Tibial nerve (tissue), 4 donors: ENCODE measurements around the gene PDXP. TPM values are rescaled to one million over a fixed set of nuclear protein-coding genes. Genes with fewer than 3 reads are reported as not detected.

ENCODE experiments used
- DNase-seq, 2 donors: peaks; one replicate each; pipeline ENCODE4 v3.0.0-alpha.2; 2019; ENCODE audit warnings: low spot score in 2 of 2
- H3K27ac ChIP-seq, 4 donors: fragments of 200-600 bp; sonication (generic) in 3 of 4; one replicate each; pipeline ENCODE4 v1.5.1; 2017 to 2019; ENCODE audit warnings: mild to moderate bottlenecking in 1 of 4
- H3K27me3 ChIP-seq, 2 donors: fragments of 200-600 bp; sonication (generic) in 1 of 2; one replicate each; pipeline versions ENCODE4 v1.5.1 to v1.6.0; 2017 to 2019
- H3K36me3 ChIP-seq, 3 donors: fragments of 200-600 bp; sonication (generic); one replicate each; pipeline ENCODE4 v1.5.1; 2018 to 2019
- H3K4me1 ChIP-seq, 4 donors: fragments of 200-600 bp; sonication (generic) in 3 of 4; one replicate each; pipeline ENCODE4 v1.5.1; 2017 to 2019
- H3K4me3 ChIP-seq, 4 donors: fragments of 200-600 bp; sonication (generic) in 3 of 4; one replicate each; pipeline ENCODE4 v1.5.1; 2017 to 2019; ENCODE audit warnings: mild to moderate bottlenecking in 1 of 4, moderate library complexity in 1 of 4
- H3K9me3 ChIP-seq, 4 donors: fragments of 200-600 bp; sonication (generic) in 3 of 4; one replicate each; pipeline ENCODE4 v1.5.1; 2017 to 2019
- CTCF ChIP-seq, 5 experiments: fragments of 200-600 bp in 3 of 5; fragments of 450-650 bp in 2 of 5; sonication (generic) in 3 of 5; IDR thresholded peaks; one replicate each; pipeline ENCODE4 v1.5.1; 2016 to 2019; ENCODE audit warnings: antibody characterized with exemption in 5 of 5, mild to moderate bottlenecking in 3 of 5, moderate library complexity in 2 of 5
- EP300 ChIP-seq, 2 donors: sonication (generic); formaldehyde crosslinking; IDR thresholded peaks; one replicate each; pipeline ENCODE4 v1.6.1; 2017; ENCODE audit warnings: antibody characterized with exemption in 2 of 2, mild to moderate bottlenecking in 1 of 2
- POLR2A ChIP-seq, 2 donors: fragments of 450-650 bp; IDR thresholded peaks; one replicate each; pipeline ENCODE4 v1.6.1; 2017; ENCODE audit warnings: antibody characterized with exemption in 2 of 2, mild to moderate bottlenecking in 2 of 2, moderate library complexity in 2 of 2
- WGBS, 2 donors: methylation state at CpG; one replicate each; pipeline ENCODE4 v1.1.5; 2018; 5-methylcytosine and 5-hydroxymethylcytosine counted together
- total RNA-seq, 4 donors: library from RNA; depleted of rRNA; stranded (reverse); fragments of >200 nt; gene quantifications; one replicate each; pipeline ENCODE4 v1.1.0, GENCODE V29; 2016

The PDXP gene
- total RNA-seq, 4 donors from 2014 or later = 14.7 to 19.7 (median 16.2) TPM

- Histone ChIP-seq H3K9me3 (no peaks in the 10 kb centered on the region), H3K36me3 (peaks cover 0 to 13% (median 0%) of the 10 kb centered on the region in 3 donors), H3K4me1 (peaks cover 0 to 77% (median 67%) of the 10 kb centered on the region in 4 donors), H3K27ac (peak overlapping the region in 3 of 4 donors; percentile 18 to 31 (median 20)), H3K4me3 (no peak overlapping the region), H3K27me3 (no peaks in the 10 kb centered on the region)
- no peak for DNase-seq
- TF ChIP-seq POLR2A (IDR thresholded peaks at IDR 0.05) (no peak), CTCF (IDR thresholded peaks at IDR 0.05) (peak in 2 of 5 experiments; percentile 10 to 37), EP300 (IDR thresholded peaks at IDR 0.05) (no peak)
- WGBS, 2 donors = 52% methylated on average over 6 of the region's 6 CpGs
Observed at GRCh38 chr22:37636186-37636948, 22.2 kb upstream of the PDXP start.

GRCh38 chr22:37636949-37637273 lies 21.6 kb upstream of the PDXP start:
- WGBS, 2 donors = 45 to 59% methylated on average over 2 to 3 of the region's 3 CpGs
- no peak for TF ChIP-seq POLR2A (IDR thresholded peaks at IDR 0.05)
- TF ChIP-seq EP300 (IDR thresholded peaks at IDR 0.05) = no peak
- no peak for TF ChIP-seq CTCF (IDR thresholded peaks at IDR 0.05)
- H3K9me3 ChIP-seq = no peaks in the 10 kb centered on the region
- H3K27ac ChIP-seq = peak overlapping the region in 3 of 4 donors; percentile 18 to 69 (median 51)
- H3K4me1 ChIP-seq = peaks cover 0 to 80% (median 67%) of the 10 kb centered on the region in 4 donors
- H3K27me3 ChIP-seq = no peaks in the 10 kb centered on the region
- no peak for DNase-seq
- H3K36me3 ChIP-seq = peaks cover 0 to 7% (median 0%) of the 10 kb centered on the region in 3 donors
- H3K4me3 ChIP-seq = no peak overlapping the region

GRCh38 chr22:37638391-37639069 lies 20.0 kb upstream of the PDXP start:
- Histone ChIP-seq H3K27me3 (no peaks in the 10 kb centered on the region), H3K9me3 (no peaks in the 10 kb centered on the region), H3K36me3 (no peaks in the 10 kb centered on the region), H3K4me3 (peak overlapping the region; percentile 33 to 71 (median 54)), H3K27ac (peak overlapping the region in 3 of 4 donors; percentile 51 to 87 (median 74)), H3K4me1 (peaks cover 0 to 75% (median 60%) of the 10 kb centered on the region in 4 donors)
- 46 to 58% methylated on average over 11 of the region's 11 CpGs for WGBS, 2 donors
- TF ChIP-seq POLR2A (IDR thresholded peaks at IDR 0.05) (no peak), EP300 (IDR thresholded peaks at IDR 0.05) (no peak), CTCF (IDR thresholded peaks at IDR 0.05) (no peak)
- no peak for DNase-seq

GRCh38 chr22:37639070-37639760 lies 19.3 kb upstream of the PDXP start, which contains the start of gene SH3BP1:
SH3BP1 (plus strand) TSS chr22:37639669; CDS start chr22:37639788, 119 bp downstream.
- 4 to 11% methylated on average over 19 to 32 of the region's 57 CpGs for WGBS, 2 donors
- Histone ChIP-seq H3K4me1 (peaks cover 0 to 72% (median 54%) of the 10 kb centered on the region in 4 donors), H3K27me3 (no peaks in the 10 kb centered on the region), H3K36me3 (no peaks in the 10 kb centered on the region), H3K27ac (peak within 1 kb of the TSS in 3 of 4 donors; percentile 51 to 87 (median 74)), H3K4me3 (peak within 1 kb of the TSS; percentile 33 to 71 (median 54)), H3K9me3 (no peaks in the 10 kb centered on the region)
- no peak for TF ChIP-seq POLR2A (IDR thresholded peaks at IDR 0.05)
- no peak for DNase-seq

GRCh38 chr22:37639771-37640590 lies 18.5 kb upstream of the PDXP start:
- Histone ChIP-seq H3K4me1 (peaks cover 0 to 64% (median 46%) of the 10 kb centered on the region in 4 donors), H3K9me3 (no peaks in the 10 kb centered on the region), H3K27ac (peak overlapping the region in 3 of 4 donors; percentile 51 to 87 (median 74)), H3K27me3 (no peaks in the 10 kb centered on the region), H3K36me3 (peaks cover 0 to 1% (median 0%) of the 10 kb centered on the region in 3 donors), H3K4me3 (peak overlapping the region; percentile 33 to 71 (median 54))
- 6 to 8% methylated on average over 20 to 22 of the region's 27 CpGs for WGBS, 2 donors
- TF ChIP-seq POLR2A (IDR thresholded peaks at IDR 0.05) = no peak
- no peak for TF ChIP-seq EP300 (IDR thresholded peaks at IDR 0.05)
- no peak for TF ChIP-seq CTCF (IDR thresholded peaks at IDR 0.05)
- DNase-seq = no peak
